Measurements from ENCODE around the gene CGAS.

DNA sequence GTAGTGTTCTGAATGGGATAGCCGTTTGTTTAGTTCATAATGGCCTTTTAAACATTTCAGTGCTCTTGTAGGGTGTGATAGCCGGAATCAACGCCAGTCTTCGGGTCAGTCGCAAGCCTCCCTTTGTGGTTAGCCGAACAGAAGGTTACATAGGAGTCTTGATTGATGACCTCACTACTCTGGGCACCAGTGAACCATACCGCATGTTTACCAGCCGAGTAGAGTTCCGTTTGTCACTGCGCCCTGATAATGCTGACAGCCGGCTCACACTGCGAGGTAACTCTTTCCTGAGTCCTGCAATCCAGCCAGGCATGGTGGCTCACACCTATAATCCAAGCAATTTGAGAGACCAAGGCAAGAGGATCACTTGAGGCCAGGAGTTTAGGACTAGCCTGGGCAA lies 29.9 kb upstream of the CGAS start:
- TF ChIP-seq, protein P1, sequence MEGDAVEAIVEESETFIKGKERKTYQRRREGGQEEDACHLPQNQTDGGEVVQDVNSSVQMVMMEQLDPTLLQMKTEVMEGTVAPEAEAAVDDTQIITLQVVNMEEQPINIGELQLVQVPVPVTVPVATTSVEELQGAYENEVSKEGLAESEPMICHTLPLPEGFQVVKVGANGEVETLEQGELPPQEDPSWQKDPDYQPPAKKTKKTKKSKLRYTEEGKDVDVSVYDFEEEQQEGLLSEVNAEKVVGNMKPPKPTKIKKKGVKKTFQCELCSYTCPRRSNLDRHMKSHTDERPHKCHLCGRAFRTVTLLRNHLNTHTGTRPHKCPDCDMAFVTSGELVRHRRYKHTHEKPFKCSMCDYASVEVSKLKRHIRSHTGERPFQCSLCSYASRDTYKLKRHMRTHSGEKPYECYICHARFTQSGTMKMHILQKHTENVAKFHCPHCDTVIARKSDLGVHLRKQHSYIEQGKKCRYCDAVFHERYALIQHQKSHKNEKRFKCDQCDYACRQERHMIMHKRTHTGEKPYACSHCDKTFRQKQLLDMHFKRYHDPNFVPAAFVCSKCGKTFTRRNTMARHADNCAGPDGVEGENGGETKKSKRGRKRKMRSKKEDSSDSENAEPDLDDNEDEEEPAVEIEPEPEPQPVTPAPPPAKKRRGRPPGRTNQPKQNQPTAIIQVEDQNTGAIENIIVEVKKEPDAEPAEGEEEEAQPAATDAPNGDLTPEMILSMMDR (IDR thresholded peaks at IDR 0.05; ENCODE audit: poor library complexity, severe bottlenecking) = no peak
- TF ChIP-seq EP300 (conservative IDR thresholded peaks at IDR 0.05; ENCODE audit: poor library complexity, severe bottlenecking) (no peak), RAD21 (conservative IDR thresholded peaks at IDR 0.05) (no peak)
